Left cardiac atrium (tissue), 4 donors: ENCODE data around the gene NIPA2. TPM values are rescaled to one million over a fixed set of nuclear protein-coding genes. Genes with fewer than 3 reads are reported as not detected.
"Not testable (repeated sequence)": the region's sequence is repeated elsewhere in the genome, so short reads cannot be mapped to it uniquely, and the experiment has no call there.

ENCODE experiments used
- ATAC-seq, 2 donors: fragments of 200-7000 bp; cut with Tn5 transposase; one replicate each; pipeline ENCODE4 v1.9.1; 2020; ENCODE audit warnings: mild to moderate bottlenecking in 2 of 2, moderate library complexity in 2 of 2
- DNase-seq: peaks from one replicate; pipeline ENCODE4 v3.0.0-alpha.2; 2020
- intact Hi-C, 2 donors: fragments of 100-400 bp; cut with DNase I; formaldehyde crosslinking; loops; one replicate each; pipeline versions ENCODE4 v1.14.1 to v1.15.1; 2022 to 2023
- long read RNA-seq: library from polyadenylated mRNA; unstranded; transcript quantifications from one replicate; pipeline ENCODE4 v2.0.0, GENCODE V29; 2021
- total RNA-seq, 2 donors: library from RNA; stranded (reverse); fragmentation: NEBNext Ultra II Directional; extraction: Animal tissue kit (Norgen Biotek cat#: 25700); gene quantifications; one replicate each; pipeline ENCODE4 v1.2.1, GENCODE V29; 2021
- donor health status: DM: no; HTN: yes; CAD: no.
- donor health status: DM: no; HTN: yes; CAD: no; lungs with severe emphysema.
- donor health status: DM: yes; HTN: yes; CAD: no.
- donor health status: Dilated cardiomyopathy.

NIPA2 gene
- 10 to 100 TPM; 23.7 to 35.6 TPM for total RNA-seq
- long read RNA-seq, transcript NIPA2-201 (8 exons, 3,233 nt), result minor isoform, 6 of 94 reads
- long read RNA-seq, transcript NIPA2-204 (7 exons, 3,130 nt), result minor isoform, 11 of 94 reads
- long read RNA-seq, transcript NIPA2-203 (6 exons, 2,280 nt), result major isoform, 27 of 94 reads
- long read RNA-seq, partial matches to known transcripts, result 1 of 94 reads
- long read RNA-seq, other reads (novel, unspliced or antisense), result 48 of 94 reads

GRCh38 chr15:22838292-22839042 lies at the start of gene NIPA2:
Gene NIPA2, plus strand, starts transcription at chr15:22838666. Its CDS starts 13,066 bp downstream, at chr15:22851732.
- intact Hi-C loops, result loop anchor here in 1 of 2 donors (5.0 kb wide), 1 partner anchor 51 kb away; the partner anchor contains the start of gene NIPA1
- ATAC-seq (peak; percentile 98 to 99), DNase-seq (peak; percentile 98)

GRCh38 chr15:22794063-22794462 lies 44.4 kb upstream of the NIPA2 start:
- ATAC-seq, result no peak
- intact Hi-C loops, result no loop called here
- no peak for DNase-seq

- ATAC-seq, result no peak
- DNase-seq, result no peak
- intact Hi-C loops, result no loop called here
Measured at GRCh38 chr15:22794621-22795167, 43.8 kb upstream of the NIPA2 start.

- no peak for DNase-seq
- intact Hi-C loops, result no loop called here
- no peak for ATAC-seq
Measured at GRCh38 chr15:22795206-22796063, 43.0 kb upstream of the NIPA2 start.

GRCh38 chr15:22796079-22796478 lies 42.4 kb upstream of the NIPA2 start:
- DNase-seq (no peak), ATAC-seq (no peak)
- intact Hi-C loops, result no loop called here

- intact Hi-C loops, result no loop called here
- DNase-seq (no peak), ATAC-seq (no peak)
Measured at GRCh38 chr15:22799902-22800301, 38.6 kb upstream of the NIPA2 start.

GRCh38 chr15:22803006-22803405 lies 35.5 kb upstream of the NIPA2 start:
- ATAC-seq, result not testable (repeated sequence)

GRCh38 chr15:22806156-22806555 lies 32.3 kb upstream of the NIPA2 start:
- DNase-seq (no peak), ATAC-seq (no peak)
- intact Hi-C loops, result no loop called here

More at GRCh38 chr15:22803006-22803405, 35.5 kb upstream of the NIPA2 start:
- DNase-seq, intact Hi-C loops: not testable (repeated sequence)

GRCh38 chr15:22806664-22807063 lies 31.8 kb upstream of the NIPA2 start:
- intact Hi-C loops, result no loop called here
- no peak for DNase-seq
- ATAC-seq, result peak in 1 of 2 donors; percentile 18

- intact Hi-C loops, ATAC-seq: not testable (repeated sequence)
Measured at GRCh38 chr15:22807831-22808230, 30.6 kb upstream of the NIPA2 start.

GRCh38 chr15:22808240-22808639 lies 30.2 kb upstream of the NIPA2 start:
- intact Hi-C loops, result no loop called here
- DNase-seq, result no peak
- ATAC-seq, result no peak

More at GRCh38 chr15:22807831-22808230, 30.6 kb upstream of the NIPA2 start:
- DNase-seq, result not testable (repeated sequence)

- DNase-seq (no peak), ATAC-seq (no peak)
- intact Hi-C loops, result no loop called here
Measured at GRCh38 chr15:22808761-22809280, 29.6 kb upstream of the NIPA2 start.

- ATAC-seq, result no peak
- DNase-seq, result no peak
- intact Hi-C loops, result loop anchor here in 1 of 2 donors (5.0 kb wide), 1 partner anchor 43 kb away; no protein-coding TSS in a partner anchor
Measured at GRCh38 chr15:22810033-22810852, 28.2 kb upstream of the NIPA2 start.

GRCh38 chr15:22810853-22811338 lies 27.6 kb upstream of the NIPA2 start:
- no peak for ATAC-seq
- intact Hi-C loops, result loop anchor here in 1 of 2 donors (5.0 kb wide), 1 partner anchor 44 kb away; no protein-coding TSS in a partner anchor
- no peak for DNase-seq

GRCh38 chr15:22811640-22812039 lies 26.8 kb upstream of the NIPA2 start:
- ATAC-seq, result peak; percentile 60 to 71
- DNase-seq, result no peak
- intact Hi-C loops, result loop anchor here in 1 of 2 donors (5.0 kb wide), 1 partner anchor 44 kb away; no protein-coding TSS in a partner anchor

- no peak for ATAC-seq
Measured at GRCh38 chr15:22813844-22814243, 24.6 kb upstream of the NIPA2 start.

GRCh38 chr15:22815766-22816165 lies 22.7 kb upstream of the NIPA2 start:
- no peak for ATAC-seq
- no peak for DNase-seq
- intact Hi-C loops, result no loop called here

More at GRCh38 chr15:22813844-22814243, 24.6 kb upstream of the NIPA2 start:
- no peak for DNase-seq
- intact Hi-C loops, result loop anchor here in 1 of 2 donors (5.0 kb wide), 1 partner anchor 47 kb away; no protein-coding TSS in a partner anchor

- ATAC-seq (no peak), DNase-seq (no peak)
- intact Hi-C loops, result no loop called here
Measured at GRCh38 chr15:22819651-22820050, 18.8 kb upstream of the NIPA2 start.
